Renal cortex interstitium (tissue), 11 donors: Measurements from ENCODE around the gene SLC39A10. TPM values are rescaled to one million over a fixed set of nuclear protein-coding genes. Genes with fewer than 3 reads are reported as not detected.
"Not testable (repeated sequence)": the region's sequence is repeated elsewhere in the genome, so short reads cannot be mapped to it uniquely, and the experiment has no call there.

Source experiments
- DNase-seq, 11 donors: peaks; one replicate each; pipeline ENCODE4 v3.0.0-alpha.2; 2013; ENCODE audit warnings: low read depth in 9 of 11, low spot score in 4 of 11; ENCODE audit errors: extremely low read depth in 1 of 11
- polyA plus RNA-seq, 3 donors: library from polyadenylated mRNA; unstranded; fragments of 120-200 nt; gene quantifications; one replicate each; pipeline ENCODE4 v1.2.1, GENCODE V29; 2013; ENCODE audit not compliant: insufficient read length in 3 of 3

SLC39A10 gene
- polyA plus RNA-seq, 3 donors: 68.1 to 104 (median 90.1) TPM

DNA sequence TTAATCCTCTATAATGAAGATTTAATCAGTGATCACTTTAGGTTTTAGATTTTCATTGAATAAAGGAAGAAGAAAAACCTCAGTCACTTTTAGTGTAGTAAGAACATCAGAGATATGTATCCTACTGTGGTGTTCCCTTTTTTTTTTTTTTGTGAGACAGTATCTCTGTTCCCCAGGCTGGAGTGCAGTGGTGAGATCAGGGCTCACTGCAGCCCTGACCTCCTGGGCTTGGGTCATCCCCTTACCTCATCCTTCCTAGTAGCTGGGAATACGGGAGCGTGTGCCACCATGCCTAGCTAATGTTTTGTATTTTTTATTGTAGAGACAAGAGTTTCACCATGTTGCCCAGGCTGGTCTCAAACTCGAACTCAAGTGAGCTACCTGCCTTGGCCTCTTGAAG, 5.1 kb downstream of the SLC39A10 start:
- DNase-seq: no peak

DNA sequence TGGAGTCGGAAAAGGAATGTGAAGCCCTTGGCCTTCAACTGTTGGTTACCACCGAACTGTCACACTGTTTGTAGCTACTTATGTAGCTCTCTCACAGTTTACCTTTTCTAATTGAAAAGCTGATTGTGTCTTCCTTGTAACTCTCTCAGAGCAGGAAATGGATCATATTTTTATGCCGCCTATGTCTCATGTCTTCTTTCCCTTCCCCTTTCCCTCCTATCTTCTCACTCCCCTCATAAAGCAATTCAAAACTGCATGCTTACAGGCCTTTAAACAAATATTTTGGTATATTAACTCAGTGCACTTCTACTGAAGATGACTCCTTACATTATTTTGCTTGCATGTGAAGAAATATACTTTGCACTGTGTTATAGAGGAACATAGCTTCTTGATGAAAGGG, 6.0 kb downstream of the SLC39A10 start:
- no peak for DNase-seq

- no peak for DNase-seq
Observed at GRCh38 chr2:195664528-195664927, 7.5 kb downstream of the SLC39A10 start.

- DNase-seq: not testable (repeated sequence)
Observed at GRCh38 chr2:195665153-195665552, 8.1 kb downstream of the SLC39A10 start.

DNA sequence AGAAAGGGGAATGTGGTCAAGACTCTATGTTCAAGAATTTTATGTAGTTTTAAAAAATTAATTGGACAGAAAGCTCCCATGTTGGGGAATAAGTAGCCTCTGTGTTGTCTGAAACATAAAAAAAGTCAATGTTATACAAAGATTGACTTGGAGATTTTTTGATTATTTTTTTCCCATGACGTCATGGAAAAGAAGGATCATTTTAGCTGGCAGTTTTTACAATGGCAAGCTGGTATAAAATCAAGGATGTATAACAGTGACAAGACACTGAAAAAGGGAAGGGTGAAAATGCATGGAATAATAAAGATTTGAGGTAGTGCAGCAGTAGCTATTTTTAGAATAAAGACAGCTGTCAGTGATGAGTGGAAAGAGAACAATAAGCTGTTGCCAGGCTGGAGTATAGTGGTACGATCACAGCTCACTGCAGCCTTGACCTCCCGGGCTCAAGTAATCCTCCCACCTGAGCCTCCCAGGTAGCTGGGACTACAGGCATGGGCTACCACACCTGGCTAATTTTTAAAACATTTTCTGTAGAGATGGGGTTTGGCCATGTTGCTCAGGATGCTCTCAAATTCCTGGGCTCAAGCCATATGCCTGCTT, 9.2 kb downstream of the SLC39A10 start:
- no peak for DNase-seq

DNA sequence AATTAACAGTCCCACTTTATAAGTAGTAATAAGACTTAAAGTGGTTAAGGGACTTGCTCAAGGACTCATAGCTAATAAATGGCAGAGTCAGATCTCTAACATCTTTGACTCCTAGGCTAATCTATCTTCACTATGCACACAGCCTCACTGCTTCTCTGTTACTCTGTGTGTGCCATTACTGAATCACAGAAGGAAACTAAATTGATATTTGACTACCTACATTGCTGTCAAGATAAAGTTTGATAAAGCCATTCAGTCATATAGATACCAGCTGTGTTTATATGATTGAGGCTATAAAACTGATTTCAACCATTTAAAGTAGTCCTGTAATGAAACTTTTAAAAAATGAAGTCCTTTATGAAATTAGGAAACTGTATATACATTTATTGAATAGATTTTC, 10.9 kb downstream of the SLC39A10 start:
- DNase-seq: no peak

- DNase-seq: no peak
Observed at GRCh38 chr2:195670191-195670590, 13.2 kb downstream of the SLC39A10 start.

GRCh38 chr2:195671563-195671962, 14.5 kb downstream of the SLC39A10 start:
- no peak for DNase-seq

GRCh38 chr2:195672674-195673073, 15.6 kb downstream of the SLC39A10 start:
- no peak for DNase-seq

- no peak for DNase-seq
Observed at GRCh38 chr2:195674491-195675221, 17.6 kb downstream of the SLC39A10 start.

DNA sequence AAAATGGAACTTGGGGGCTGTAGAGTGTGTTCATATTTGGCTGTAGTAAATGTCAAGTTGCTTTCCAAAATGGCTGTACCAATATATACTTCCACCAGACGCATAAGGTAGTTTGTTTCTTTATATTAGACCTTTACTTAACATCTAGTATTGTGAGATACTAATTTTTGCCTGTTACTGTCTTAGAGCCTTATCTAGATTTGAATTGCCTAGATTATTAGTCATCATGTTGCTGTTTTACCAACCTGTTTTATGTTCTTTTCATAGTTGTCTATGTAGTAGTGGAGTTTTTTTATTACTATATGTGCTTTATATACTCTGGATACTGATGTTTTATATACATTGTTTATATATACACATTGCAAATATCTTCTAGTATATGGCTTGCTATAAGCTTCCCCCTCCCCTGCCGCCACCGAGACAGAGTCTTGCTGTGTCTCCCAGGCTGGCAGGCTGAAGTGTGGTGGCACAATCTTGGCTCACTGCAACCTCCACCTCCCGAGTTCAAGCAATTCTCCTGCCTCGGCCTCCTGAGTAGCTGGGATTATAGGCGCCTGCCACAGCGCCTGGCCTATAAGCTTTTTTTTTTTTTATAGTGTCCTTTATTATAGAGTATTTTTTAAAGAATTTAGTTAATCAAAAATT, 18.9 kb downstream of the SLC39A10 start:
- DNase-seq: no peak

DNA sequence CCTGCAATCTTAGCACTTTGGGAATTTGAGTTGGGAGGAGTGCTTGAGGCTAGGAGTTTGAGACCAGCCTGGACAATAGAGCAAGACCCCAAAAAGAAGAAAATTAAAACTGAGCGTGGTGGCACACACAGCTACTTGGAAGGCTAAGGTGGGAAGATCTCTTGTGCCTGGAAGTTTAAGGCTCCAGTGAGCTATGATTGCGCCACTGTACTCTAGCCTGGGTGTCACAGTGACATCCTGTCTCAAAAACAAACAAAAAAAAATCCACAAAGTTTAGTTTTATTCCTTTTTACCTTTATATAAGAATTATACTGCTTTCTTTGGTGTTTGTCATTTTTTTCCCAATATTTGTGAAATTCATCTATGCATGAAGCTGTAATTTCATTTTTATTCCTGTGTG, 20.3 kb downstream of the SLC39A10 start:
- DNase-seq: no peak

GRCh38 chr2:195677884-195678283, 20.9 kb downstream of the SLC39A10 start:
- DNase-seq: no peak

DNA sequence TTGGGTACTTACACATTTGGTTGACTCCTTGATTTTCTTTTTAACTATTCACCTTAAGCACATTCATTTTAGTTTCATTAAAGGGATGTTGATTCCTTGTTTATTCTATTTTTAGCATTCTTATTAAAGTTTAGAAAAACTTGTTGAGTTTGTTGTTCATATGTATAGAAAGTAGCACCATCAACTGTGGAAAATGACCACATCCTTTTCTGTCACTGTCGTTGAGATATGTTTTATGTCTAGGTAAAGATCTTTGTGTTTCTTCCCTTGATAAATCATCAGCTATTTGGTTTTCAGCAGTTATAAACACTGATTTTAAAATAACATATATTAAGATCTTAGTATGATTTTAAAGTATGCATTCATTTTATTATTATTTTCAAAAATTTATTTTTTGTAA, 25.1 kb downstream of the SLC39A10 start:
- no peak for DNase-seq

DNA sequence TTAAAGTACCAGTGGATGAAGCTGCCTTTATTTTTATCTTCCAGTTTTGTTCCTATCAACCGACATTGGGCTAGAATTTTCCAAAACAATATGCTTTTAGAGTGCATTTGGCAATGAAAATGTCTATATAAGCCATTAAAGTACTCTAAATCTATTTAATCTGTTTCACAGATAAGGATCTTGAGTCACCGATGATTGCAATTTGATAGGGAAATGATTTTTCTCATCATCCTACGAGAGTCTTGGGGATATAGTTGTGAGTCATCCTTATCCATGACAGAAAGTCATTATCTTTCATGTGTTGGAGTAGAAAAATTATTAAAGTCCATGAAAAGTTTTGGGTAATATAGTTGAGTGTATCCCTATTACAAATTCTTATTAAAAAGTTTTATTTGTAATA, 26.1 kb downstream of the SLC39A10 start:
- DNase-seq: no peak

DNA sequence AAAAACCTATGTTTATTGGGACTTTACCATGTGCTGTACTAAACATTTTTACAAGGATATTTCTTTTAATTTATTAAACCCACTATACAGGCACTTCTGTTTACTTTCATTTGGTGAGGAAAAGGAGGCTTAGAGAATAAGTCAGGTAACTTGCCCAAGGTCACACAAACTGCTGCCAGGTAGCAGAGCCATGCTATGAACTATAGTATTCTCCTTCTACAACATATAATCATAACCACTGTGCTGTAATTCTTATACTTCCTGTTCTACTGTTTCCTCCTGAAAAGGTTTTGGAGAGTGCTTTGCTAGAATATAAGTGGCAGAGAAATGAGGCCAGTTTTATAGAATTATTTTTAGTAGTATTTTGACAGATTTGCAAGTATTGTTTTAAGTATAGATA, 29.5 kb downstream of the SLC39A10 start:
- no peak for DNase-seq

DNA sequence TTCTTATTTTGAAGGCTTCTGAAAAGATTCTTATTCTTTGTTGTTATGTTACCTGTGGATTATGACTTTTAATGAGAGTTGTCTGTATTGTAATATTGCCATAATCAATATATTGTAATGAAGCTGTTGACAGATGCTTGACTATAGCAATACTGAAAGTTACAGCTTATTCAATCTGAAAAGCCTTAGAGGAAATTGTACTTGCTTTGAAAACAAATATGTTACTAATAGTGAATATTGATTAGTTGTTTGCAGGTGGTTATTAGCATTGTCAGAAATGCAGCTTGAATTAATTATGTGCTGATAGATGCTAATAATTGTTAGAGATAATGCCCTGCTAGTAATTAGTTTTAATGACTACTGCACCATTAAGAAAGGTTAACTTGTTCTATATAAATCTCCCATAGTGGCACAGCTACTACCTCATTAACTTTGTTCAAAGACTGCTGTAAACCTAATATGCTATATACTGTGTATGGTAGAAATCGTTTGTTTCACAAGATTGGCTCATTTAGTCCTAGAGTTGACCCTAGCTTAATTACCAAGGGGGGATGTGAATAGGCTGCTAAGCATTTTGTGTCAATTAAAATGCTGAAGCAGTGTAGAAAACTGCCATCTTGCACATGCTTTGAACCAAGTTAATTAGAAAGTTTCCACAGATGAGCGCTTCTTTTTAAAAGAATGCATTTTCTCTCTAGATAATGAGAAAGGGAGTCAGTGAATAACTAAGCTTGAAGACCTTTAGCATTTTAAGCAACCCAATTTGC, 30.5 kb downstream of the SLC39A10 start:
- peak in 8 of 11 donors; percentile 3 to 48 (median 14) for DNase-seq

DNA sequence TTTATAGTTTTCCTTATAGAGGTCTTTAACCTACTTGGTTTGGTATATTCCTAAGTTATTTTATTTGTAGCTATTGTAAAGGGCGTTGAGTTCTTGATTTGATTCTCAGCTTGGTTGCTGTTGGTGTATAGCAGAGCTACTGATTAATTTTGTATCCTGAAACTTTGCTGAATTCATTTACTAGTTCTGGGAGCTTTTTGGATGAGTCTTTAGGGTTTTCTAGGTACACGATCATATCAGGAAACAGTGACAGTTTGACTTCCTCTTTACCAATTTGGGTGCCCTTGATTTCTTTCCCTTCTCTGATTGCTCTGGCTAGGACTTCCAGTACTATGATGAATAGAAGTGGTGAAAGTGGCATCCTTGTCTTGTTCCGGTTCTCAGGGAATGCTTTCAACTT, 35.5 kb downstream of the SLC39A10 start:
- not testable (repeated sequence) for DNase-seq

GRCh38 chr2:195694553-195694952, 37.5 kb downstream of the SLC39A10 start:
- DNase-seq: no peak
